ENCODE data around the gene RINT1.
"Not testable (repeated sequence)": the region's sequence is repeated elsewhere in the genome, so short reads cannot be mapped to it uniquely, and the experiment has no call there.

The RINT1 gene

GRCh38 chr7:105596866-105597265 is 64.9 kb downstream of the RINT1 start:
- H3K27me3 ChIP-seq (ENCODE audit: insufficient read depth, poor library complexity, severe bottlenecking), result no peaks in the 10 kb centered on the region
- H3K27ac ChIP-seq (replicated peaks), result no peak overlapping the region
- DNase-seq (ENCODE audit: low read depth in 1 of 2, low spot score in 1 of 2), result no peak
- no peak for TF ChIP-seq SPI1 (IDR thresholded peaks at IDR 0.05; ENCODE audit: borderline replicate concordance, low read depth)
- H3K4me3 ChIP-seq (replicated peaks; ENCODE audit: insufficient read depth, low read length), result no peak overlapping the region

GRCh38 chr7:105599080-105599479 is 67.1 kb downstream of the RINT1 start:
- H3K27ac ChIP-seq (replicated peaks); DNase-seq (ENCODE audit: low read depth in 1 of 2, low spot score in 1 of 2); H3K27me3 ChIP-seq (ENCODE audit: insufficient read depth, poor library complexity, severe bottlenecking); H3K4me3 ChIP-seq (replicated peaks; ENCODE audit: insufficient read depth, low read length): not testable (repeated sequence)

- H3K4me3 ChIP-seq (replicated peaks; ENCODE audit: insufficient read depth, low read length), result no peak overlapping the region
- no peaks in the 10 kb centered on the region for H3K27me3 ChIP-seq (ENCODE audit: insufficient read depth, poor library complexity, severe bottlenecking)
- TF ChIP-seq GABPA (IDR thresholded peaks at IDR 0.05; ENCODE audit: low read depth) (no peak), SPI1 (IDR thresholded peaks at IDR 0.05; ENCODE audit: borderline replicate concordance, low read depth) (no peak), REST (IDR thresholded peaks at IDR 0.05; ENCODE audit: insufficient replicate concordance, low read depth) (no peak), POLR2AphosphoS5 (IDR thresholded peaks at IDR 0.05; ENCODE audit: low read depth) (no peak), CTCF (IDR thresholded peaks at IDR 0.05; ENCODE audit: insufficient read depth, low read length) (no peak)
- H3K27ac ChIP-seq (replicated peaks), result no peak overlapping the region
- no peak for DNase-seq (ENCODE audit: low read depth in 1 of 2, low spot score in 1 of 2)
Observed at GRCh38 chr7:105599551-105599950, 67.5 kb downstream of the RINT1 start.

- no peak overlapping the region for H3K4me3 ChIP-seq (replicated peaks; ENCODE audit: insufficient read depth, low read length)
- H3K27me3 ChIP-seq (ENCODE audit: insufficient read depth, poor library complexity, severe bottlenecking), result no peaks in the 10 kb centered on the region
- TF ChIP-seq SPI1 (IDR thresholded peaks at IDR 0.05; ENCODE audit: borderline replicate concordance, low read depth), result no peak
- no peak for TF ChIP-seq CTCF (IDR thresholded peaks at IDR 0.05; ENCODE audit: insufficient read depth, low read length)
- TF ChIP-seq GABPA (IDR thresholded peaks at IDR 0.05; ENCODE audit: low read depth), result no peak
- H3K27ac ChIP-seq (replicated peaks), result no peak overlapping the region
- no peak for DNase-seq (ENCODE audit: low read depth in 1 of 2, low spot score in 1 of 2)
Observed at GRCh38 chr7:105600720-105601550, 68.9 kb downstream of the RINT1 start.

GRCh38 chr7:105602325-105603305 is 70.6 kb downstream of the RINT1 start:
- Histone ChIP-seq H3K27ac (replicated peaks) (no peak overlapping the region), H3K4me3 (replicated peaks; ENCODE audit: insufficient read depth, low read length) (no peak overlapping the region), H3K27me3 (ENCODE audit: insufficient read depth, poor library complexity, severe bottlenecking) (no peaks in the 10 kb centered on the region)
- DNase-seq (ENCODE audit: low read depth in 1 of 2, low spot score in 1 of 2), result no peak
- TF ChIP-seq CTCF (IDR thresholded peaks at IDR 0.05; ENCODE audit: insufficient read depth, low read length) (no peak), GABPA (IDR thresholded peaks at IDR 0.05; ENCODE audit: low read depth) (no peak), REST (IDR thresholded peaks at IDR 0.05; ENCODE audit: insufficient replicate concordance, low read depth) (no peak), POLR2AphosphoS5 (IDR thresholded peaks at IDR 0.05; ENCODE audit: low read depth) (no peak), SPI1 (IDR thresholded peaks at IDR 0.05; ENCODE audit: borderline replicate concordance, low read depth) (no peak)

Data from HL-60 (cell line).